HUES48 (cell line): ENCODE data around the gene ORM1.

ENCODE experiments used
- H3K27ac ChIP-seq: one replicate; pipeline ENCODE4 v1.7.0; 2013; ENCODE audit warnings: low read depth, low read length, inconsistent platforms
- H3K27me3 ChIP-seq: 2 replicates; pipeline ENCODE4 v1.6.1; 2013; ENCODE audit warnings: mild to moderate bottlenecking, low read length; ENCODE audit not compliant: control insufficient read depth, insufficient read depth
- H3K36me3 ChIP-seq: 2 replicates; pipeline ENCODE4 v1.6.1; 2013; ENCODE audit warnings: low read length; ENCODE audit not compliant: control insufficient read depth, insufficient read depth
- H3K4me1 ChIP-seq: 2 replicates; pipeline ENCODE4 v1.6.1; 2013; ENCODE audit warnings: mild to moderate bottlenecking, low read length; ENCODE audit not compliant: control insufficient read depth, insufficient read depth
- H3K4me3 ChIP-seq: 2 replicates; pipeline ENCODE4 v1.5.1; 2013; ENCODE audit warnings: mild to moderate bottlenecking, low read depth, low read length
- H3K9ac ChIP-seq: 2 replicates; pipeline ENCODE4 v1.6.1; 2013; ENCODE audit warnings: mild to moderate bottlenecking, low read depth, low read length, moderate library complexity
- H3K9me3 ChIP-seq: 2 replicates; pipeline ENCODE4 v1.6.1; 2013; ENCODE audit warnings: low read length; ENCODE audit not compliant: control insufficient read depth, insufficient read depth

The ORM1 gene

GRCh38 chr9:114338187-114338586 is 15.3 kb downstream of the ORM1 start:
- Histone ChIP-seq H3K9me3 (no peaks in the 10 kb centered on the region), H3K4me3 (no peak overlapping the region), H3K9ac (no peak overlapping the region), H3K27ac (no peak overlapping the region), H3K36me3 (peaks cover 47% of the 10 kb centered on the region), H3K27me3 (no peaks in the 10 kb centered on the region), H3K4me1 (no peaks in the 10 kb centered on the region)

GRCh38 chr9:114339130-114339908 is 16.4 kb downstream of the ORM1 start:
- no peaks in the 10 kb centered on the region for H3K9me3 ChIP-seq
- H3K9ac ChIP-seq, result no peak overlapping the region
- H3K27ac ChIP-seq, result no peak overlapping the region
- no peaks in the 10 kb centered on the region for H3K4me1 ChIP-seq
- H3K4me3 ChIP-seq, result no peak overlapping the region
- H3K36me3 ChIP-seq, result peaks cover 58% of the 10 kb centered on the region
- H3K27me3 ChIP-seq, result no peaks in the 10 kb centered on the region

- Histone ChIP-seq H3K9ac (no peak overlapping the region), H3K36me3 (peaks cover 67% of the 10 kb centered on the region), H3K4me3 (no peak overlapping the region), H3K9me3 (no peaks in the 10 kb centered on the region), H3K4me1 (no peaks in the 10 kb centered on the region), H3K27me3 (no peaks in the 10 kb centered on the region), H3K27ac (no peak overlapping the region)
Observed at GRCh38 chr9:114341152-114341830, 18.4 kb downstream of the ORM1 start.

- Histone ChIP-seq H3K9ac (no peak overlapping the region), H3K36me3 (peaks cover 69% of the 10 kb centered on the region)
Observed at GRCh38 chr9:114341991-114342390, 19.1 kb downstream of the ORM1 start.

GRCh38 chr9:114342755-114343440 is 20.0 kb downstream of the ORM1 start:
- Histone ChIP-seq H3K27me3 (no peaks in the 10 kb centered on the region), H3K36me3 (peaks cover 69% of the 10 kb centered on the region), H3K4me3 (no peak overlapping the region), H3K27ac (no peak overlapping the region), H3K9me3 (no peaks in the 10 kb centered on the region), H3K9ac (no peak overlapping the region), H3K4me1 (no peaks in the 10 kb centered on the region)

More at GRCh38 chr9:114341991-114342390, 19.1 kb downstream of the ORM1 start:
- no peaks in the 10 kb centered on the region for H3K9me3 ChIP-seq
- H3K4me3 ChIP-seq, result no peak overlapping the region
- H3K4me1 ChIP-seq, result no peaks in the 10 kb centered on the region
- no peaks in the 10 kb centered on the region for H3K27me3 ChIP-seq
- H3K27ac ChIP-seq, result no peak overlapping the region

GRCh38 chr9:114343471-114344187 is 20.7 kb downstream of the ORM1 start:
- no peak overlapping the region for H3K9ac ChIP-seq
- no peaks in the 10 kb centered on the region for H3K9me3 ChIP-seq
- H3K4me1 ChIP-seq, result peaks cover 2% of the 10 kb centered on the region
- no peaks in the 10 kb centered on the region for H3K27me3 ChIP-seq
- no peak overlapping the region for H3K27ac ChIP-seq
- peaks cover 68% of the 10 kb centered on the region for H3K36me3 ChIP-seq
- H3K4me3 ChIP-seq, result no peak overlapping the region

- peaks cover 71% of the 10 kb centered on the region for H3K36me3 ChIP-seq
- H3K9ac ChIP-seq, result no peak overlapping the region
- H3K9me3 ChIP-seq, result no peaks in the 10 kb centered on the region
- H3K4me3 ChIP-seq, result no peak overlapping the region
- H3K27me3 ChIP-seq, result no peaks in the 10 kb centered on the region
- peaks cover 7% of the 10 kb centered on the region for H3K4me1 ChIP-seq
- no peak overlapping the region for H3K27ac ChIP-seq
Observed at GRCh38 chr9:114344188-114344566, 21.3 kb downstream of the ORM1 start.

- no peak overlapping the region for H3K9ac ChIP-seq
- H3K36me3 ChIP-seq, result peaks cover 70% of the 10 kb centered on the region
- H3K9me3 ChIP-seq, result no peaks in the 10 kb centered on the region
- H3K4me3 ChIP-seq, result no peak overlapping the region
- H3K27ac ChIP-seq, result no peak overlapping the region
- peaks cover 11% of the 10 kb centered on the region for H3K4me1 ChIP-seq
- H3K27me3 ChIP-seq, result no peaks in the 10 kb centered on the region
Observed at GRCh38 chr9:114344692-114345091, 21.8 kb downstream of the ORM1 start.

GRCh38 chr9:114345493-114346065 is 22.7 kb downstream of the ORM1 start:
- H3K27ac ChIP-seq, result no peak overlapping the region
- no peak overlapping the region for H3K9ac ChIP-seq
- no peaks in the 10 kb centered on the region for H3K9me3 ChIP-seq
- H3K27me3 ChIP-seq, result no peaks in the 10 kb centered on the region
- peaks cover 11% of the 10 kb centered on the region for H3K4me1 ChIP-seq
- H3K4me3 ChIP-seq, result no peak overlapping the region
- H3K36me3 ChIP-seq, result peaks cover 72% of the 10 kb centered on the region

- Histone ChIP-seq H3K9ac (no peak overlapping the region), H3K27me3 (no peaks in the 10 kb centered on the region), H3K4me1 (peaks cover 11% of the 10 kb centered on the region), H3K9me3 (no peaks in the 10 kb centered on the region), H3K36me3 (peaks cover 70% of the 10 kb centered on the region), H3K4me3 (no peak overlapping the region), H3K27ac (no peak overlapping the region)
Observed at GRCh38 chr9:114346146-114346545, 23.2 kb downstream of the ORM1 start.
